Mammary epithelial cell (primary cell): ENCODE data around the gene KYNU.

Source experiments
- EZH2 ChIP-seq: IDR thresholded peaks from 2 replicates; pipeline ENCODE4 v1.6.1; 2012; ENCODE audit warnings: low read length, inconsistent platforms, borderline replicate concordance
- TF ChIP-seq, protein P1 (sequence below), 2 donors: IDR thresholded peaks in 1 of 2; conservative IDR thresholded peaks in 1 of 2; 2 replicates each; pipeline ENCODE4 v1.5.1; 2011 to 2012; ENCODE audit warnings: inconsistent platforms in 2 of 2, low read length in 2 of 2, mild to moderate bottlenecking in 2 of 2, control low read depth in 1 of 2, low read depth in 1 of 2; ENCODE audit not compliant: insufficient read depth in 1 of 2; ENCODE audit errors: extremely low read depth in 1 of 2

- TF ChIP-seq, protein P1, sequence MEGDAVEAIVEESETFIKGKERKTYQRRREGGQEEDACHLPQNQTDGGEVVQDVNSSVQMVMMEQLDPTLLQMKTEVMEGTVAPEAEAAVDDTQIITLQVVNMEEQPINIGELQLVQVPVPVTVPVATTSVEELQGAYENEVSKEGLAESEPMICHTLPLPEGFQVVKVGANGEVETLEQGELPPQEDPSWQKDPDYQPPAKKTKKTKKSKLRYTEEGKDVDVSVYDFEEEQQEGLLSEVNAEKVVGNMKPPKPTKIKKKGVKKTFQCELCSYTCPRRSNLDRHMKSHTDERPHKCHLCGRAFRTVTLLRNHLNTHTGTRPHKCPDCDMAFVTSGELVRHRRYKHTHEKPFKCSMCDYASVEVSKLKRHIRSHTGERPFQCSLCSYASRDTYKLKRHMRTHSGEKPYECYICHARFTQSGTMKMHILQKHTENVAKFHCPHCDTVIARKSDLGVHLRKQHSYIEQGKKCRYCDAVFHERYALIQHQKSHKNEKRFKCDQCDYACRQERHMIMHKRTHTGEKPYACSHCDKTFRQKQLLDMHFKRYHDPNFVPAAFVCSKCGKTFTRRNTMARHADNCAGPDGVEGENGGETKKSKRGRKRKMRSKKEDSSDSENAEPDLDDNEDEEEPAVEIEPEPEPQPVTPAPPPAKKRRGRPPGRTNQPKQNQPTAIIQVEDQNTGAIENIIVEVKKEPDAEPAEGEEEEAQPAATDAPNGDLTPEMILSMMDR (conservative IDR thresholded peaks at IDR 0.05 in 1 of 2, IDR thresholded peaks at IDR 0.05 in 1 of 2; ENCODE audit: extremely low read depth in 1 of 2, insufficient read depth in 1 of 2, low read depth in 1 of 2, low read length in 2 of 2) = no peak
- no peak for TF ChIP-seq EZH2
These were observed 113.8 kb downstream of the KYNU start for GRCh38 chr2:142991295-142991694.
